Skeletal muscle cell (primary cell): ENCODE measurements around the gene HS3ST1.
A peak's percentile ranks its signal among the peaks of the same experiment; 100 is the strongest.

ENCODE experiments used
- DNase-seq: peaks from one replicate; pipeline ENCODE4 v3.0.0-alpha.2; 2010; ENCODE audit warnings: low read depth
- H3K4me3 ChIP-seq: 2 replicates; pipeline ENCODE4 v1.5.1; 2011; ENCODE audit warnings: low read depth, mild to moderate bottlenecking, control low read depth, low read length, moderate library complexity

Gene HS3ST1

GRCh38 chr4:11428231-11428898, at the start of gene HS3ST1:
HS3ST1 (minus strand) TSS chr4:11428894; CDS start chr4:11400005, 28,889 bp downstream.
- peak within 1 kb of the TSS; percentile 4 for H3K4me3 ChIP-seq
- DNase-seq = no peak

DNA sequence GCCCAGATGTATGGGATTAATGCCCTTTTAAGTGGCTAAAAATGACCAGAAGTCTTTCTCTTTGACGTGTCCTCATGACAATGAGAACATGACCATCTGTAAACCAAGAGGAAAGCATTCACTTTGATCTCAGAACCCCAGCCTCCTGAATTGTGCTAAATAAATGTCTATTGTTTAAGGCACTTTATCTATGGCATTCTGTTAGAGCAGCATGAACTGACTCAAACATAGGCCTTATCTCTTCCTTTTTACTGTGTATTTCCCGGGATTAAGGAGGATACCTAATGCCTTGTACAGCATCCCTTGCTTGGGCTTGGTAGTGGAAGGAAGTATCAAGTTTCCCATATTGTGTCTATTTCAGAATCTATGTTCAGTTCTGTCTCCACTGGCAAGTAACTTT, 47.2 kb upstream of the HS3ST1 start:
- no peak overlapping the region for H3K4me3 ChIP-seq
- no peak for DNase-seq

- H3K4me3 ChIP-seq = no peak overlapping the region
- no peak for DNase-seq
Measured at GRCh38 chr4:11474146-11474545, 45.5 kb upstream of the HS3ST1 start.

DNA sequence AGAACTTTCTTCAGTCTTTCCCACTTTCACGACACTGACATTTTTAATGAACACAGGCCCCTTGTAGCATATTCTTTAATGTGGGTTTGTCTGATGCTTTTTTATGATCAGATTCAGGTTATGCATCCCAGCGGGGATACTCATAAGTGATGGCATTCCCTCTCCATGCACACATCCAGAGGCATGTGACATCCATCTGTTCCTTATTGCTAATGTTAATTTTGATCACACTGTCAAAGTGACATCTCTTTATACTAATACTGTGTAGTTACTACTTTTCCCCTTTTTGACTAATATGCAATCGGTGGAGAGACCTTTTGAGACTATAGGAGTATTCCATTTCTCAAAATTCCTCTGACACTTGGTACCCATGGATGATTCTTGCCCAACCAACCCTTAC, 43.8 kb upstream of the HS3ST1 start:
- H3K4me3 ChIP-seq = no peak overlapping the region
- no peak for DNase-seq

GRCh38 chr4:11471618-11472017, 42.9 kb upstream of the HS3ST1 start:
- DNase-seq = no peak
- H3K4me3 ChIP-seq = no peak overlapping the region

DNA sequence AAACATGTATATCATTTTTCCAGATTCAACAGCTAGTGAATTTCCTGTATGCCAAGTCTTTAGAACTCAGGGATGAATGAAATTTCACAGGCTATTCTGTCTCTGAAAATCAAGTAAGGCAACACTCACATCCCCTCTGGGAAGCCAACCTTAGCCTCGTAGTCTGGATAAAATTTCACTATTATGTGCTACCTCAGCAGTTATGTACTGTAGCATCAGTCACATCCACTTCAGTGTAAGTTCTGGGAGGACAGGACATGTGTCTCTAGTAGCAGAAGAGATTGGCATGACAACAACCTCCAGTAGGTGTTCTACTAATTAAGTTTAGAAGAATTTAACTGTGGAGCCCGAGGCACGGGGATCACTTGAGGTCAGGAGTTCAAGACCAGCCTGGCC, 42.4 kb upstream of the HS3ST1 start:
- no peak overlapping the region for H3K4me3 ChIP-seq
- no peak for DNase-seq

DNA sequence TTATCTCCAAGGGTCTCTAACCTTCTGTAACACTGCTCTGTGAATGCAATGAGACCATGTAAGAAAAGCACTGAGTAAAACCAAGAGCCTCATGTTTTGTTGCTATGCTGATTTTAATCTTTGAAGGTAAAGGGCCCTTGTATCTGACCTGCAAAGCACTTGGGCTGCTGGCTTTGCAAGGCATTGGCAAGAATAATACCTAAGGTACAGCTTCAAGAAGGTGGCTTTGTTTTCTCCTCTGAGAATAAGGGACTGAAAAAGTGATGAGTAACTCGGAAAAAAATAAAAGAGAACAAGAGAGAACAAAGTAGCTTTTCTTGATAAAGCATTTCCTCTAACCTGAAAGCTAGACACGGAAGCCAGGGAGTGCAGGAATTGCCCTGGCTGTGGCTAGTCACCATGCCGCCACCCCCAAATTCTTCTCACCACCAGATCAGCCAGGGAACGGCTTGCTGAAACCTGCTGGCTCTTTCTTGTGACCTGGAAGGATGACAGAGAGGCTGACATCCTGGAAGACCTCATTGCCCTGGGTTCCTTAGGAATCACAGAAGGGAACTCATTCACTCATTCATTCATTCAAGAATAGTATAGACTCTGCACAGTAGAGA, 41.8 kb upstream of the HS3ST1 start:
- H3K4me3 ChIP-seq = no peak overlapping the region
- DNase-seq = no peak

- DNase-seq = no peak
- H3K4me3 ChIP-seq = no peak overlapping the region
Measured at GRCh38 chr4:11469650-11470437, 41.1 kb upstream of the HS3ST1 start.

GRCh38 chr4:11468901-11469300, 40.2 kb upstream of the HS3ST1 start:
- no peak overlapping the region for H3K4me3 ChIP-seq

GRCh38 chr4:11467931-11468330, 39.2 kb upstream of the HS3ST1 start:
- no peak for DNase-seq
- no peak overlapping the region for H3K4me3 ChIP-seq

More at GRCh38 chr4:11468901-11469300, 40.2 kb upstream of the HS3ST1 start:
- DNase-seq = no peak

GRCh38 chr4:11463707-11464106, 35.0 kb upstream of the HS3ST1 start:
- no peak for DNase-seq
- H3K4me3 ChIP-seq = no peak overlapping the region

GRCh38 chr4:11456401-11456800, 27.7 kb upstream of the HS3ST1 start:
- no peak for DNase-seq
- no peak overlapping the region for H3K4me3 ChIP-seq

- no peak overlapping the region for H3K4me3 ChIP-seq
- DNase-seq = no peak
Measured at GRCh38 chr4:11455201-11455835, 26.6 kb upstream of the HS3ST1 start.

- H3K4me3 ChIP-seq = no peak overlapping the region
- no peak for DNase-seq
Measured at GRCh38 chr4:11451716-11452115, 23.0 kb upstream of the HS3ST1 start.

- DNase-seq = no peak
- H3K4me3 ChIP-seq = no peak overlapping the region
Measured at GRCh38 chr4:11446155-11446811, 17.6 kb upstream of the HS3ST1 start.

DNA sequence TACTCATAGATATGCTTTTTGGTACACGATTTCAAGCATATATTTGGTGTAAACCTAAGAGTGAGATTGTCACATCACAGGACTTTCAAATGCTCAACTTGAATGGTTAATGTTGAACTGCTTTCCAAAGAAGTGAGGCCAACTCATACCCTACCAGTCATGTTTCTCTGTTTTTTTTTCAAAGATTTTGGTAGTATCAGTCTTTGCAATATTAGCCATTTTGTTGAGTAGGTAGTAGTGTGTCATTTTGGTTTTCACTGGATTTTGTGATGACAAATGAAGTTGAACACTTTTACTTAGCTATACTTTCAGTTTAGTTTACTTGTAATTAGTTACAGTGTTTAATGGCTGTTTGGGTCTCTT, 12.5 kb upstream of the HS3ST1 start:
- no peak for DNase-seq

DNA sequence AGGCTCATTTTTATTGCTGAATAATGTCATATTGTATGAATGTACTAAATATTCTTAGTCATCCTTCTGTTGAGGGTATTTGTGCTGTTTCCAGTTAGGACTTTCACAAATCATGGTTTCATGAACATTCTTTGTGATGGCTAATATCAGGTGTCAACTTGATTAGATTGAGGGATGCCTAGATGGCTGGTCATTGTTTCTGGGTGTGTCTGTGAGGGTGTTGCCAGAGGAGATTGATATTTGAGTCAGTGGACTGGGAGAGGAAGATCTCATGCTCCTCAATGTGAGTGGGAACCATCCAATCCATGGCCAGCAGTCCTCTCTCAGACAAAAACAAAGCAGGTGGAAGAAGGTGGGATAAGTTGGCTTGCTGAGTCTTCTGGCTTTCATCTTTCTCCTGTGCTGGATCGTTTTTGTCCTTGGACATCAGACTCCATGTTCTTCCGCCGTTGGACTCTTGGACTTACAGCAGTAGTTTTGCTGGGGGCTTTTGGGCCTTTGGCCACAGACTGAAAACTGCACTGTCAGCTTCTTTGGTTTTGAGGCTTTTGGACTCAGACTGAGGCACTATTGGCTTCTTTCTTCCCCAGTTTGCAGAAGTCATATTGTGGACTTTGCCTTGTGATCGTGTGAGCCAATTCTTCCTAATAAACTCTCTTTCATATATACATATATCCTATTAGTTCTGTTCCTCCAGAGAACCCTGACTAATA, 11.9 kb upstream of the HS3ST1 start:
- H3K4me3 ChIP-seq = no peak overlapping the region
- no peak for DNase-seq

More for the DNA sequence above, 12.5 kb upstream of the HS3ST1 start:
- H3K4me3 ChIP-seq = no peak overlapping the region

- DNase-seq = no peak
- H3K4me3 ChIP-seq = no peak overlapping the region
Measured at GRCh38 chr4:11439836-11440235, 11.1 kb upstream of the HS3ST1 start.

DNA sequence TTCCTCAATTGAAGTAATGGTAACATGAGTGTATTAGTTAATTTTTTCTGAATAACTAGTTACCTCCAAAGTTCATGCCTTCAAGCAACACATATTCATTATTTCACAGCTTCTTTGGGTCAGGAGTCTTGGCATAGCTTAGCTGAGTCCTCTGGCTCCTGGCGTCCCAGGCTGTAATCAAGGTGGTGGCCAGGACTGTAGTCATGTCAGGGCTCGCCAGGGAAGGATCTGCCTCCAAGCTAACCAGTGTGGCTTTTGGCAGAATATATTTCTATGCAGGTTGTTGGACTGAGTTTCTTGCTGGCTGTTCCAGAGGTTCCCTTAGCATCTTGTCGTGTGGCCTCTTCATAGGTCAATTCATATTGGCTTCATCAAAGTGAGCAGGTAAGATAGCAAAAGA, 10.0 kb upstream of the HS3ST1 start:
- DNase-seq = no peak

More for the DNA sequence above, 10.0 kb upstream of the HS3ST1 start:
- no peak overlapping the region for H3K4me3 ChIP-seq
